Measurements from ENCODE around the gene ATG7.
A peak's percentile ranks its signal among the peaks of the same experiment; 100 is the strongest.

Gene ATG7

GRCh38 chr3:11284011-11284410, 11.8 kb downstream of the ATG7 start:
- ATAC-seq (ENCODE audit: insufficient read depth, low read depth) = no peak
- no peak for TF ChIP-seq CTCF (IDR thresholded peaks at IDR 0.05; ENCODE audit: borderline replicate concordance, extremely low read depth, low read length, poor library complexity, severe bottlenecking)
- no peak for TF ChIP-seq EZH2 (IDR thresholded peaks at IDR 0.05; ENCODE audit: borderline replicate concordance, low read depth, low read length, severe bottlenecking)
- Histone ChIP-seq H3K9ac (ENCODE audit: low read depth, low read length) (no peak overlapping the region), H4K20me1 (ENCODE audit: insufficient read depth, low read length) (no peaks in the 10 kb centered on the region; the same call in 1 of the 2 replicates), H3K27me3 (ENCODE audit: insufficient read depth, low read length, poor library complexity) (no peaks in the 10 kb centered on the region), H2AFZ (ENCODE audit: low read depth, low read length) (no peak overlapping the region), H3K79me2 (ENCODE audit: insufficient read depth, low read length) (peaks cover 21% of the 10 kb centered on the region; the same call in 1 of the 2 replicates), H3K9me3 (ENCODE audit: insufficient read depth, low read length, severe bottlenecking) (no peaks in the 10 kb centered on the region), H3K4me2 (ENCODE audit: insufficient read depth, low read length) (no peak overlapping the region), H3K27ac (ENCODE audit: low read length) (no peak overlapping the region), H3K4me1 (ENCODE audit: insufficient read depth, low read length) (peaks cover 22% of the 10 kb centered on the region), H3K36me3 (ENCODE audit: insufficient read depth, low read length) (peaks cover 22% of the 10 kb centered on the region), H3K4me3 (ENCODE audit: low read depth in 1 of 2, low read length in 2 of 2) (no peak overlapping the region)
- no peak for DNase-seq

GRCh38 chr3:11285471-11285870, 13.3 kb downstream of the ATG7 start:
- H3K4me1 ChIP-seq (ENCODE audit: insufficient read depth, low read length) = peaks cover 37% of the 10 kb centered on the region
- ATAC-seq (ENCODE audit: insufficient read depth, low read depth) (no peak), DNase-seq (no peak)
- H3K27me3 ChIP-seq (ENCODE audit: insufficient read depth, low read length, poor library complexity) = no peaks in the 10 kb centered on the region
- no peaks in the 10 kb centered on the region for H3K9me3 ChIP-seq (ENCODE audit: insufficient read depth, low read length, severe bottlenecking)
- H3K4me2 ChIP-seq (ENCODE audit: insufficient read depth, low read length) = no peak overlapping the region
- no peak overlapping the region for H3K4me3 ChIP-seq (ENCODE audit: low read depth in 1 of 2, low read length in 2 of 2)
- H3K9ac ChIP-seq (ENCODE audit: low read depth, low read length) = no peak overlapping the region
- no peak overlapping the region for H3K27ac ChIP-seq (ENCODE audit: low read length)
- peaks cover 27% of the 10 kb centered on the region for H3K79me2 ChIP-seq (ENCODE audit: insufficient read depth, low read length)
- no peak for TF ChIP-seq CTCF (IDR thresholded peaks at IDR 0.05; ENCODE audit: borderline replicate concordance, extremely low read depth, low read length, poor library complexity, severe bottlenecking)
- no peak for TF ChIP-seq EZH2 (IDR thresholded peaks at IDR 0.05; ENCODE audit: borderline replicate concordance, low read depth, low read length, severe bottlenecking)
- H2AFZ ChIP-seq (ENCODE audit: low read depth, low read length) = no peak overlapping the region
- no peaks in the 10 kb centered on the region; the same call in 1 of the 2 replicates for H4K20me1 ChIP-seq (ENCODE audit: insufficient read depth, low read length)
- peaks cover 22% of the 10 kb centered on the region for H3K36me3 ChIP-seq (ENCODE audit: insufficient read depth, low read length)

- peaks cover 30% of the 10 kb centered on the region for H3K79me2 ChIP-seq (ENCODE audit: insufficient read depth, low read length)
- peaks cover 4% of the 10 kb centered on the region; the same call in 1 of the 2 replicates for H4K20me1 ChIP-seq (ENCODE audit: insufficient read depth, low read length)
- TF ChIP-seq EZH2 (IDR thresholded peaks at IDR 0.05; ENCODE audit: borderline replicate concordance, low read depth, low read length, severe bottlenecking) (no peak), CTCF (IDR thresholded peaks at IDR 0.05; ENCODE audit: borderline replicate concordance, extremely low read depth, low read length, poor library complexity, severe bottlenecking) (no peak)
- no peak overlapping the region for H2AFZ ChIP-seq (ENCODE audit: low read depth, low read length)
- H3K9me3 ChIP-seq (ENCODE audit: insufficient read depth, low read length, severe bottlenecking) = no peaks in the 10 kb centered on the region
- H3K4me1 ChIP-seq (ENCODE audit: insufficient read depth, low read length) = peaks cover 52% of the 10 kb centered on the region
- ATAC-seq (ENCODE audit: insufficient read depth, low read depth) (no peak), DNase-seq (no peak)
- peak overlapping the region; percentile 21 for H3K27ac ChIP-seq (ENCODE audit: low read length)
- H3K9ac ChIP-seq (ENCODE audit: low read depth, low read length) = no peak overlapping the region
- H3K36me3 ChIP-seq (ENCODE audit: insufficient read depth, low read length) = peaks cover 11% of the 10 kb centered on the region
- no peaks in the 10 kb centered on the region for H3K27me3 ChIP-seq (ENCODE audit: insufficient read depth, low read length, poor library complexity)
- no peak overlapping the region for H3K4me2 ChIP-seq (ENCODE audit: insufficient read depth, low read length)
- H3K4me3 ChIP-seq (ENCODE audit: low read depth in 1 of 2, low read length in 2 of 2) = no peak overlapping the region
Observed at GRCh38 chr3:11287404-11287803, 15.2 kb downstream of the ATG7 start.
